Right atrium auricular region (tissue), 2 donors: ENCODE results near the gene PRKAR2B. TPM values are rescaled to one million over a fixed set of nuclear protein-coding genes. Genes with fewer than 3 reads are reported as not detected.

ENCODE experiments used
- DNase-seq: peaks from one replicate; pipeline ENCODE4 v3.0.0-alpha.2; 2019; ENCODE audit warnings: low spot score
- H3K27ac ChIP-seq, 2 donors: fragments of 200-600 bp; sonication (generic); 1 replicate in 1 of 2; 2 replicates in 1 of 2; pipeline ENCODE4 v1.5.1; 2016 to 2019
- H3K27me3 ChIP-seq, 2 donors: fragments of 200-600 bp; sonication (generic); one replicate each; pipeline versions ENCODE4 v1.5.1 to v1.6.0; 2017 to 2019
- H3K36me3 ChIP-seq: fragments of 200-600 bp; sonication (generic); one replicate; pipeline ENCODE4 v1.5.1; 2016
- H3K4me1 ChIP-seq, 2 donors: fragments of 200-600 bp; sonication (generic); one replicate each; pipeline versions ENCODE4 v1.5.1 to v1.6.0; 2017 to 2019
- H3K4me3 ChIP-seq, 2 donors: fragments of 200-600 bp; sonication (generic); 1 replicate in 1 of 2; 2 replicates in 1 of 2; pipeline ENCODE4 v1.5.1; 2017 to 2019; ENCODE audit warnings: mild to moderate bottlenecking in 1 of 2, moderate library complexity in 1 of 2
- H3K9me3 ChIP-seq, 2 donors: fragments of 200-600 bp; sonication (generic); one replicate each; pipeline ENCODE4 v1.5.1; 2019
- total RNA-seq, 2 donors: library from RNA; depleted of rRNA; stranded (reverse); fragments of >200 nt; gene quantifications; one replicate each; pipeline ENCODE4 v1.1.0, GENCODE V29; 2016
- TF ChIP-seq, protein P1 (sequence below), 2 donors: fragments of 200-600 bp; sonication (generic); IDR thresholded peaks; one replicate each; pipeline ENCODE4 v1.5.1; 2019; ENCODE audit warnings: antibody characterized with exemption in 2 of 2

Gene PRKAR2B
- total RNA-seq, 2 donors from 2014 or later: 30.1 to 30.4 TPM

- no peaks in the 10 kb centered on the region for H3K9me3 ChIP-seq
- H3K27me3 ChIP-seq: no peaks in the 10 kb centered on the region
- H3K27ac ChIP-seq: no peak overlapping the region
- peaks cover 0 to 14% of the 10 kb centered on the region in 2 donors for H3K4me1 ChIP-seq
- TF ChIP-seq, protein P1, sequence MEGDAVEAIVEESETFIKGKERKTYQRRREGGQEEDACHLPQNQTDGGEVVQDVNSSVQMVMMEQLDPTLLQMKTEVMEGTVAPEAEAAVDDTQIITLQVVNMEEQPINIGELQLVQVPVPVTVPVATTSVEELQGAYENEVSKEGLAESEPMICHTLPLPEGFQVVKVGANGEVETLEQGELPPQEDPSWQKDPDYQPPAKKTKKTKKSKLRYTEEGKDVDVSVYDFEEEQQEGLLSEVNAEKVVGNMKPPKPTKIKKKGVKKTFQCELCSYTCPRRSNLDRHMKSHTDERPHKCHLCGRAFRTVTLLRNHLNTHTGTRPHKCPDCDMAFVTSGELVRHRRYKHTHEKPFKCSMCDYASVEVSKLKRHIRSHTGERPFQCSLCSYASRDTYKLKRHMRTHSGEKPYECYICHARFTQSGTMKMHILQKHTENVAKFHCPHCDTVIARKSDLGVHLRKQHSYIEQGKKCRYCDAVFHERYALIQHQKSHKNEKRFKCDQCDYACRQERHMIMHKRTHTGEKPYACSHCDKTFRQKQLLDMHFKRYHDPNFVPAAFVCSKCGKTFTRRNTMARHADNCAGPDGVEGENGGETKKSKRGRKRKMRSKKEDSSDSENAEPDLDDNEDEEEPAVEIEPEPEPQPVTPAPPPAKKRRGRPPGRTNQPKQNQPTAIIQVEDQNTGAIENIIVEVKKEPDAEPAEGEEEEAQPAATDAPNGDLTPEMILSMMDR (IDR thresholded peaks at IDR 0.05): no peak
- no peak for DNase-seq
- no peaks in the 10 kb centered on the region for H3K36me3 ChIP-seq
- H3K4me3 ChIP-seq: peak overlapping the region; percentile 71 to 76
These were observed 1.5 kb downstream of the PRKAR2B start for GRCh38 chr7:107045980-107046379.

DNA sequence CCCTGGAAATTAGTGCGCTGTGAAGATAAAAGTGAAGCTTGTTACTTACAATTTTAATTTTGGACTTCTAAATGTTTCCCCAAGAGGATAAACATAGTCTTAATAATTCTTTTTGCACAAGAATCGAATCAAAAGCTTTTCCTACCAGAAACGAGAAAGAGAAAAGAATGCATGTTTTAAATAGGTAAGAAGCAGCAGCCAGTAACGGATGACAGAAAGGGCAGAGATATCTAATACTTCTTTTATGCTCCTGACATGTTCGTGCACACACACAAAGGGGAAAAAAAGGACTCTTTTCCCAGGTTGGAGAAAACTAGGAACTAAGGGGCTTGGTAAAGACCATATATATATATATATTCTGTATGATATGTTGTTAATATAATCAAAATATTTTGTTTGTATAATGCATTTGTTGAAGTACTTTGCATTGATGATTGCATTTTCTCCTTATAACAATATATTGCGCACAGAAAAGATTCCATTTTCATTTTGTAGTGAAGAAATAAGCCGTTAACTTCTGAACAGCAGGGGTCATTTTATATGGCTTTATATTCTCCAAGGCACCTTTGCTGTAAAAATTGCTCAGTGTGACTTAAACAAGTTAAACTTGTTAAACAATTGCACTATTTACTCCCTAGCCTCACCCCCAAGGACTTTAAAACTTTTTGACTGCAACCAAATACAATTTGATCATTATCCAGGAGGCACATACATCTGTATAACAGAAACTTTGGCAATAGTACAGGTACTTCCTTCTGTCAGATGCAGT is 2.2 kb downstream of the PRKAR2B start:
- TF ChIP-seq, protein P1 (IDR thresholded peaks at IDR 0.05): no peak
- H3K4me3 ChIP-seq: no peak overlapping the region
- H3K27ac ChIP-seq: no peak overlapping the region
- no peaks in the 10 kb centered on the region for H3K27me3 ChIP-seq
- peaks cover 0 to 14% of the 10 kb centered on the region in 2 donors for H3K4me1 ChIP-seq
- H3K9me3 ChIP-seq: no peaks in the 10 kb centered on the region
- no peaks in the 10 kb centered on the region for H3K36me3 ChIP-seq
- DNase-seq: no peak

- H3K9me3 ChIP-seq: no peaks in the 10 kb centered on the region
- H3K27me3 ChIP-seq: no peaks in the 10 kb centered on the region
- H3K36me3 ChIP-seq: no peaks in the 10 kb centered on the region
- H3K4me3 ChIP-seq: no peak overlapping the region
- TF ChIP-seq, protein P1 (IDR thresholded peaks at IDR 0.05): no peak
- peaks cover 0 to 14% of the 10 kb centered on the region in 2 donors for H3K4me1 ChIP-seq
- no peak overlapping the region for H3K27ac ChIP-seq
- no peak for DNase-seq
These were observed 3.6 kb downstream of the PRKAR2B start for GRCh38 chr7:107047902-107048782.

- Histone ChIP-seq H3K36me3 (no peaks in the 10 kb centered on the region), H3K4me1 (peaks cover 0 to 14% of the 10 kb centered on the region in 2 donors)
- TF ChIP-seq, protein P1 (IDR thresholded peaks at IDR 0.05): no peak
These were observed 4.4 kb downstream of the PRKAR2B start for GRCh38 chr7:107048783-107049418.

DNA sequence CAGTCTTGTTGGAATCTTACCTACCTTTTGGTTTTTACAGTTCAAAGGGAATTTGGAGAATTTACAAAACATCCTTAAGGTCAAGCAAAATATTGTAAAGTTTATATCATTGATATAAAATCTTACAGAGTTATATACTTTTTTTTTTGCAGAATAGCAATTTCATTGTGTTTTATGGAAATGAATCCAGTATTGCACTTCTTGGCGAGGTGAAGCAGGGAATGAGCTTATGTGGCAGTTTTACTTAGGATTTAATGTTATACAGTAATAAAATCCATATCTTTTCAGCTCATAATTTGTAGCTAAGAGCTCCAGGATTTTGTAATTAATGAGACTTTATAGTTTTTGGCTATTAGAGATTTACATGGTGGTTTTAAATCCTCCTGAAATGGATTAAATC is 5.0 kb downstream of the PRKAR2B start:
- TF ChIP-seq, protein P1 (IDR thresholded peaks at IDR 0.05): no peak
- Histone ChIP-seq H3K27me3 (no peaks in the 10 kb centered on the region), H3K9me3 (no peaks in the 10 kb centered on the region), H3K36me3 (no peaks in the 10 kb centered on the region), H3K27ac (no peak overlapping the region), H3K4me3 (no peak overlapping the region), H3K4me1 (peaks cover 0 to 14% of the 10 kb centered on the region in 2 donors)
- no peak for DNase-seq

More at GRCh38 chr7:107048783-107049418, 4.4 kb downstream of the PRKAR2B start:
- DNase-seq: no peak
- no peak overlapping the region for H3K4me3 ChIP-seq
- no peak overlapping the region for H3K27ac ChIP-seq
- H3K27me3 ChIP-seq: no peaks in the 10 kb centered on the region
- no peaks in the 10 kb centered on the region for H3K9me3 ChIP-seq
